ENCODE results near the gene PLEKHS1.

Gene PLEKHS1

DNA sequence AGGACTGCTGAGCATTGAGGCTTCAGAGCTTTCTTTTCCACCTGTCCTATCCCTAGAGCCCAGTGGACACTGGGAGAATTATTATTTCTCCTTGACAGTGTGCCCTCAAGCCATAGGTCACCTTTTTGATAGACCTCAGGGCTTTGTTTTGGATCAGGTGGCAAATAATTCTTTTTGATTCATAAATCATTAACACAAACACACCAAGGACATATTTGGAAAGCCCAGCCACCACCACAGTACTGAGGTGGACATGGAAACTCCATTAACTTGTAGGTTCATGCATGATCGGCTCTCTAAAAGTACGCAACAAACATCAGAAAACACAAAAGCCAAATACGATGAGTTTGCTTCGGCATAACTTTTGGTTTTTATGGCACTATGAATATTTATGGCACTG, 17.8 kb upstream of the PLEKHS1 start:
- Histone ChIP-seq H3K4me2 (ENCODE audit: low read length) (no peak overlapping the region), H3K9me3 (ENCODE audit: low read length) (no peaks in the 10 kb centered on the region), H3K27ac (ENCODE audit: low read depth, low read length, poor library complexity, severe bottlenecking) (no peak overlapping the region), H3K4me3 (ENCODE audit: low read depth, low read length, poor library complexity, severe bottlenecking) (no peak overlapping the region), H3K4me1 (ENCODE audit: insufficient read depth, low read length, severe bottlenecking) (no peaks in the 10 kb centered on the region), H3K9me2 (ENCODE audit: low read depth, low read length) (no peaks in the 10 kb centered on the region), H4K20me1 (ENCODE audit: insufficient read depth, low read length) (no peaks in the 10 kb centered on the region), H3K36me3 (ENCODE audit: insufficient read depth, low read length) (peaks cover 18% of the 10 kb centered on the region; the same call in 1 of the 2 replicates), H3F3A (ENCODE audit: insufficient read depth, low read length) (no peaks in the 10 kb centered on the region), H3K27me3 (ENCODE audit: insufficient read depth, low read length) (no peaks in the 10 kb centered on the region), H2AFZ (ENCODE audit: low read length) (no peak overlapping the region), H3K9ac (ENCODE audit: low read length) (no peak overlapping the region), H3K79me2 (ENCODE audit: insufficient read depth, low read length) (no peaks in the 10 kb centered on the region)
- no peak for TF ChIP-seq EZH2 (IDR thresholded peaks at IDR 0.05; ENCODE audit: borderline replicate concordance, low read length)
- TF ChIP-seq, protein P1, sequence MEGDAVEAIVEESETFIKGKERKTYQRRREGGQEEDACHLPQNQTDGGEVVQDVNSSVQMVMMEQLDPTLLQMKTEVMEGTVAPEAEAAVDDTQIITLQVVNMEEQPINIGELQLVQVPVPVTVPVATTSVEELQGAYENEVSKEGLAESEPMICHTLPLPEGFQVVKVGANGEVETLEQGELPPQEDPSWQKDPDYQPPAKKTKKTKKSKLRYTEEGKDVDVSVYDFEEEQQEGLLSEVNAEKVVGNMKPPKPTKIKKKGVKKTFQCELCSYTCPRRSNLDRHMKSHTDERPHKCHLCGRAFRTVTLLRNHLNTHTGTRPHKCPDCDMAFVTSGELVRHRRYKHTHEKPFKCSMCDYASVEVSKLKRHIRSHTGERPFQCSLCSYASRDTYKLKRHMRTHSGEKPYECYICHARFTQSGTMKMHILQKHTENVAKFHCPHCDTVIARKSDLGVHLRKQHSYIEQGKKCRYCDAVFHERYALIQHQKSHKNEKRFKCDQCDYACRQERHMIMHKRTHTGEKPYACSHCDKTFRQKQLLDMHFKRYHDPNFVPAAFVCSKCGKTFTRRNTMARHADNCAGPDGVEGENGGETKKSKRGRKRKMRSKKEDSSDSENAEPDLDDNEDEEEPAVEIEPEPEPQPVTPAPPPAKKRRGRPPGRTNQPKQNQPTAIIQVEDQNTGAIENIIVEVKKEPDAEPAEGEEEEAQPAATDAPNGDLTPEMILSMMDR (IDR thresholded peaks at IDR 0.05; ENCODE audit: low read length) = no peak

DNA sequence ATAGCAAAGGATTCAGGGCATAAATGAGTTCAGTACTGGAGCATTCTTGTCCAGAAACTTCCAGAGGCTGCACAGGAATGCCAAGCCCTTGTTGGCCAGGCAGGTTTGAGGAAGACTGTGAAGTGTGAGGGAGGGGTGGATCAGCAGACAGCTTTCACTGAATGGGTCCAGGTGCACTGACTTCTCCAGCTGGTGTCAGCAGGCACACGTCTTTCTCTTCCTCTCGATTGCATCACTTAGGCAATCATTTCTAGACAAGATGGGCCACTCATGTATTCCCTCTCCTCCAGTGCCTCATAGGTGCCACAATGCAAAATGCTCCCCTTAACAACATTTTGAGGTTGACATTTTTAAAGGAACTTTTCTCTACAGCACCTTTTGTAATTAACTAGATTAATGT, 15.6 kb upstream of the PLEKHS1 start:
- no peaks in the 10 kb centered on the region for H3K36me3 ChIP-seq (ENCODE audit: insufficient read depth, low read length)
- no peaks in the 10 kb centered on the region for H4K20me1 ChIP-seq (ENCODE audit: insufficient read depth, low read length)
- H2AFZ ChIP-seq (ENCODE audit: low read length) = no peak overlapping the region
- H3K27ac ChIP-seq (ENCODE audit: low read depth, low read length, poor library complexity, severe bottlenecking) = no peak overlapping the region
- H3K9ac ChIP-seq (ENCODE audit: low read length) = no peak overlapping the region
- H3K4me3 ChIP-seq (ENCODE audit: low read depth, low read length, poor library complexity, severe bottlenecking) = no peak overlapping the region
- H3K4me2 ChIP-seq (ENCODE audit: low read length) = no peak overlapping the region
- H3K9me3 ChIP-seq (ENCODE audit: low read length) = no peaks in the 10 kb centered on the region
- no peaks in the 10 kb centered on the region for H3K4me1 ChIP-seq (ENCODE audit: insufficient read depth, low read length, severe bottlenecking)
- no peaks in the 10 kb centered on the region for H3K9me2 ChIP-seq (ENCODE audit: low read depth, low read length)
- TF ChIP-seq EZH2 (IDR thresholded peaks at IDR 0.05; ENCODE audit: borderline replicate concordance, low read length) = no peak
- TF ChIP-seq, protein P1 (IDR thresholded peaks at IDR 0.05; ENCODE audit: low read length) = no peak
- H3K79me2 ChIP-seq (ENCODE audit: insufficient read depth, low read length) = no peaks in the 10 kb centered on the region
- no peaks in the 10 kb centered on the region for H3K27me3 ChIP-seq (ENCODE audit: insufficient read depth, low read length)
- no peaks in the 10 kb centered on the region for H3F3A ChIP-seq (ENCODE audit: insufficient read depth, low read length)

DNA sequence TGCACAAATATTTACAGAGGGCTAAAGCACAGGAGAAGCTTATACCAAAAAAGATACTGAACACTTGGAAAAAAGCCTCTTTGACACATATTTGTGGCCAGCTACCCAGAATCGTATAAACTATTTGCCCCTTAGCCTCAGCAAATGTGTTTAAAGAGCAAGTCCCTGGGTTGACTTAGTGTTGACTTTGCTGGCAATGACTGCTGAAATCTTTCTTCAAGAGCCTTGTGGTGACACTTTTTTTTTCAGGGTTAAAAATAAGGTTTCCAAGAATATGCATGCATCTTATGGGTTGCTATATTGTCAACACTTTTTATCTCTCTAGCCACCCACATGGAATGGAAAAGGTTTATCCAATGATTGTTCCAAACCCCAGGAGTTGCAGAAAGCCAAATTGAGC, 14.9 kb upstream of the PLEKHS1 start:
- Histone ChIP-seq H3K9me3 (ENCODE audit: low read length) (no peaks in the 10 kb centered on the region), H3K27ac (ENCODE audit: low read depth, low read length, poor library complexity, severe bottlenecking) (no peak overlapping the region), H2AFZ (ENCODE audit: low read length) (no peak overlapping the region), H3K9me2 (ENCODE audit: low read depth, low read length) (no peaks in the 10 kb centered on the region), H3F3A (ENCODE audit: insufficient read depth, low read length) (no peaks in the 10 kb centered on the region), H3K9ac (ENCODE audit: low read length) (no peak overlapping the region), H3K79me2 (ENCODE audit: insufficient read depth, low read length) (no peaks in the 10 kb centered on the region), H4K20me1 (ENCODE audit: insufficient read depth, low read length) (no peaks in the 10 kb centered on the region), H3K4me1 (ENCODE audit: insufficient read depth, low read length, severe bottlenecking) (no peaks in the 10 kb centered on the region), H3K4me2 (ENCODE audit: low read length) (no peak overlapping the region), H3K4me3 (ENCODE audit: low read depth, low read length, poor library complexity, severe bottlenecking) (no peak overlapping the region), H3K27me3 (ENCODE audit: insufficient read depth, low read length) (no peaks in the 10 kb centered on the region), H3K36me3 (ENCODE audit: insufficient read depth, low read length) (no peaks in the 10 kb centered on the region)
- TF ChIP-seq, protein P1 (IDR thresholded peaks at IDR 0.05; ENCODE audit: low read length) = no peak
- TF ChIP-seq EZH2 (IDR thresholded peaks at IDR 0.05; ENCODE audit: borderline replicate concordance, low read length) = no peak
